NAMALWA (cell line): ENCODE results near the gene WNT9A.
"Not testable (repeated sequence)": the region's sequence is repeated elsewhere in the genome, so short reads cannot be mapped to it uniquely, and the experiment has no call there.

Experiments
- DNase-seq: peaks from one replicate; pipeline ENCODE4 v3.0.0-alpha.2; 2015; ENCODE audit warnings: low spot score

The WNT9A gene

DNA sequence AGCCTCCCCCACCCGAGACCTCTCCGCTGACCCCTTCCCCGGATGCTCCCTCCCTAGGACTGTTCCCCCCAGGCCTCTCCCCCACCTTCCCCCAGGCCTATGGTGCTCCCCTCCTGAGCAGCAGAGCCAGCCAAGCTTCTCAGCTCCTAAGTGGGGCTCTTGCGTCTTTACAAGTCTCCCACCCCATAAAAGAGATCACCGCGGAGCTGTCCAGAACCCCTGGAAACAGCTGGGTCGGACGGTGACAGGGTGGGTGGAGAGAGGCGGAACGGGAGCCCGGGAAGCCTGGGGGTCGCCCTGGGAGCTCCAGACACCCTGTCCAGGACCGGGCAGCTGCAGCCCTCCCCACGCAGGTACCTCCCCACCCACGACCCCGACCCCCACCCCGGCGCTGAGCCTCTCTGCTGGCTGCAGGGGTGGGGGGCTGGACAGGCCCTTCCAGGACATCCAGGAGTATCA lies 61.2 kb downstream of the WNT9A start:
- DNase-seq = no peak

DNA sequence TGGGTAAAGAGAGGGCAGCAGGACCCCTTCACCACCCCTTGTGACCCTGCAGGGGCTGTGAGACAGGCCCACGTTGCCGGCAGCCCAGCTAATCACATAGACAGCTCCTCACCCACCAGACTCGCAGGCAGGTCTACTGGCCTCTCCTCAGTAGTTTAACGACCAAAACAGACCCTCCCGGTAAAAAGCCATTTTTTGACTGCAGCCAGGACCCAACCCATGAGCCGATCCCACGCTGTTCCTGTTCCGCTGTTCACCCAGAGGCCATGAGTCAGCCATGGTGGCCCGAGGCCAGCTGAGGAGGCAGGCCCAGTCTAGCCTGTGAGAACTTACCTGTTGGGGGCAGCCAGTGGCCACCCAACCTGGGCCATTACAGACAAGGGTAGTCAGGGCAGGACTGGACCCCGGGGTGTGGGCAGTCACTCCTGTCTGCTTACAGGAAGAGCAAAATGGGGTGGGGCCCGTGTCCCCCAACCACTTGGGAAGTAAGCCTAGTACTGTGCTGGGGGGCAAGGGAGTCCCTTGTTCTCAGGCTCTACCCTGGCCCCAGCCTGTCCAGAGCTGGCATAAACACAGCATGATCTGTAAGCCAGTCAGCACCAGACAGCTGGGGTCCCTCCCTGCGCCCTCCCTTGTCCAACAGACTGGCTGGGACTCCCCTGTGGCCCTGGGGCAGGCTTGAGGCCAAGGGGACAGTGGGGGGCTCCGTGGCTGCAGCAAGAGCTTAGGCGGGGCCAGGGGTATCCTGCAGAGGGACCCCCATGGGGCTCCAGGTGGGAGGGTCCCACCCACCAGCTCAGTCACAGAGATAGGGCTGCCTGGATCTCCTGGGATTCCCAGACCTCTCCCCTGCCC lies 61.9 kb downstream of the WNT9A start:
- no peak for DNase-seq

DNA sequence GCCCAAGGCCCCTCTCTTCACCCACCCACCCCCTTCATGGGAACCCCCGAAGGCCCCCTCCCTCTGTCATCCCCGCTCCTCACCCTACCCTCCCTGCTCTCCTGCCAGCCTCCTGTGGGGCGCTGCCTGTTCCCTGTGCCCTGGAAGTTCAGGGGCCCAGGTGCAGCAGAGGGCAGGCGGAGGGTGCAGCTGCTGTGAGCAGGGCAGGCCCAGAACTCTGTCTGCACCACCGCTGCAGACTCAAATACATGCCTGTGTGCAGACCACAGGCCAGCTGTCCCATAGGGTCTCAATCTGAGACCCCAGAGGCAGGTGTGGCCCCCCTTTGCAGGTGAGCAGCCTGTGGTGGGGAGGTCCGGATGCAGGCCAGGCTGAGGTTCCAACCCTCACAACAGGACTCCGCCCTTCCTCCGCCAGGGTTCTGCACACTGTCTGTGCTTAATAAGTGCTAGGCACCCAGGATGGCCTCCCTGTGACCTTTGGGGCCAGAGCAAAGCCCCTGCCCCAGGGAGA lies 62.5 kb downstream of the WNT9A start:
- DNase-seq = no peak

DNA sequence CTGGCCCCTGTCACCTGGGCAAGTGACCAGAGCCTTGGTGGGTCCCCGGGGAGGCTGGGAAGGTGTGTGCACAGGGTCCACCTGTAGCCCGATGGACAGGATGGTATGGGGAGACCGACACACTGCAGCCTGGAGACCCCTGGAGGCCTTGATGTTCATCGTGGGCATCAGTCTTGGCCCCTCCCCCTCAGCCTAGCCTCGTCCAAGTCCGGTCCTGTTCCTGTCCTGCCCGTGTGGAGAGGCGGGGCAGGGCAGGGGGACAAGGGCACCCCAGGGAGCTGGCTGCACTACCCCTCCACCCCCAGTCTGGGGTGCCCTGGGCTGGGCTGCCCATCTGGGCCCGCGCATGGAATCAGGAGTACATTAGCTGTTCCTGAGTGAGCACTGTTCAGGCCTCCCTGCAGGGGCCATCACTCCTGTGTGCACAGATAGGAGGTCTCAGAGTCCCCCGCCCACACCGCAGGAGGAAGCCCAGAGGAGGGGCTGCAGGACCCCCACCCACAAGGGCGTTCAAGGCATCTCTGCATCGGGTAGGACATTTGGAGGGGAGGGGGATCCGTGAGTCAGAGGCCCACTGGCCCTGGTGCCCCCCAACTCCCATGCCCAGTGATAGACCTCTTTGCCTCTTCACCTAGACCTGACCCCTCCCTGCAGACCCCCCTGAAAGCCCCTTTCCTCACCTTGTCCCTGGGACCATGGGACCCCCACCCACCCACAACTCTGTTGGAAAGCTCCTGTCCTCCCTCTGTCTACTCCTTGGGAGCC lies 63.2 kb downstream of the WNT9A start:
- no peak for DNase-seq

DNA sequence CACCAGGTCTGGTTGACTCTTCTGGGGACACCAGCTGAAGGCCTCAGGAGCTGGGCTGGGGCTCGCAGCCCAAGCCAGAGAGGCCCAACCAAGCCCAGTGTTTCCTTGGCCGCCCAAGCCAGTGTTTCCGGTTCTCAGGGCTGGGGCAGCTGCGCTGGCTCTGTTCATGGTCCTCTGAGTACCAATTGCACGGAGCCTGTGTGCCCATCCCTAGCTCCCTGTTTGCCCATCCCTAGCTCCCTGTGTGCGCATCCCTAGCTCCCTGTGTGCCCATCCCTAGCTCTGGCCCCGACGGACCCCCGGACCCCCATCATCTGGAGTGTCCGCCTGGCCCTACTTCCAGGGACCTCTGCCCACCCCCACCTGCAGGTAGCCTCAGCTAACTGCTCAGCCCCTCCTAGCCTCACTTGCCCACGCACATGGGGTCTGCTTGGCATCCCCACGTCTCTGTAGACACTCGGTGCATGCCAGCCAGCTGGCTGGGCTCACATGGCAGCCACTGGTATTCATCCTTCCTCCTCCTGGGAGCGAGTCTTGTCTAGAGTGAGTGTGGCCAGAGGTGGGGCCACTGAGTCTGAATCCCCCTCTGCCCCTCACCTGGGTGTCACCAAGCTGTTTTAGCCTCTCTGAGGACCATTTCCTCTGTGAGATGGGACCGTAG lies 64.0 kb downstream of the WNT9A start:
- no peak for DNase-seq

DNA sequence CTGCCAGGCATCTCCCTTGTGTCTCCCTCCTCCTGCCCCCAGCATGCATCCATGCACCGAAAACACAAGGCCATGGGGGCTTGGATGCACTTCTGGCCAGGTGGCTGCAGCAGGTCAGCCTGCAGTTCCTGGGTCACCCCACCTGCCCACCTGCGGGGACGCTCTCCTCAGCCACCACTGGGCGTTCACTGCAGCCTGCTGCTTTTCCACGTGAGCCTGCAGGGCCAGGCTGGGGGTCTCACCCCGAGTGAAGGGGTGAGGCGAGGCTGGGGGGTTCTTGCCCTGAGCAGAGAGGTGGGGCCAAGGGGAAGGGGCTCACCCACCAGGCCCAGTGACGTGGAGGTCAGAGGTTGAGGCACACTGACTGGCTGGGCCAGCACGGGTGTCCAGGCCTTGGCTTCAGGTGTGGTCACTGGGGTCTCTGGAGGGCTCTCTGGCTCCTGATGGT lies 64.6 kb downstream of the WNT9A start:
- DNase-seq = no peak

DNA sequence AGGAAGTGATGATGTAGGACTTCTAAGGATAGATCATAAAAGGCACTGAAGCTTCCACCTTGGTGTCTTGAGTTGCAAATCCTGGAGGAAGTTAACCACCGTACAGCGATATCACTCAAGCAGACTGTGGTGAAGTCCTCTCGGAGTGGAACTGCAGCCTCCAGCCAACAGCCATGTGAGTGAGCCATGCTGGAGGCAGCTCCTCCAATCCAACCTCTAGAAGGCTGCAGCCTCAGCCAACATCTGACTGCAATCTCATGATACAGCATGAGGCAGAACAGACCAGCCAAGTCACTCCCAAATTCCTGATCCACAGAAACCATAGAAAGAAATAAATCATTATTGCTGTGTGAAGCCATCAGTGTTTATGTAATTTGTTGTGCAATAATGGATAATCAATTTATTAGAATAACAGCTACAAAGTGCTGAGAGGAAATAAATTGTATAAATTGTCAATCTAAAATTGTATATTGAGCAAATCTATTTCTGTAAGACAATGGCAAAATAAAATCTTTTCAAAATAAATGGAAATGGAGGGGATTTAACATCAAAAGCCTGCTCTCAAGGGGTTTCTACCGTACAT lies 67.3 kb downstream of the WNT9A start:
- DNase-seq = no peak

DNA sequence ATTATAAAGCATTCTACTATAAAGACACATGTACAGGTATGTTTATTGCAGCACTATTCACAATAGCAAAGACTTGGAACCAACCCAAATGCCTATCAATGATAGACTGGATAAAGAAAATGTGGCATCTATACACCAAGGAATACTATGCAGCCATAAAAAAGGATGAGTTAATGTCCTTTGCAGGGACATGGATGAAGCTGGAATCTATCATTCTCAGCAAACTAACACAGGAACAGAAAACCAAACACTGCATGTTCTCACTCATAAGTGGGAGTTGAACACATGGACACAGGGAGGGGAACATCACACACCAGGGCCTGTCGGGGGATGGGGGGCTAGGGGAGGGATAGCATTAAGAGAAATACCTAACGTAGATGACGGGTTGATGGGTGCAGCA lies 69.9 kb downstream of the WNT9A start:
- not testable (repeated sequence) for DNase-seq

DNA sequence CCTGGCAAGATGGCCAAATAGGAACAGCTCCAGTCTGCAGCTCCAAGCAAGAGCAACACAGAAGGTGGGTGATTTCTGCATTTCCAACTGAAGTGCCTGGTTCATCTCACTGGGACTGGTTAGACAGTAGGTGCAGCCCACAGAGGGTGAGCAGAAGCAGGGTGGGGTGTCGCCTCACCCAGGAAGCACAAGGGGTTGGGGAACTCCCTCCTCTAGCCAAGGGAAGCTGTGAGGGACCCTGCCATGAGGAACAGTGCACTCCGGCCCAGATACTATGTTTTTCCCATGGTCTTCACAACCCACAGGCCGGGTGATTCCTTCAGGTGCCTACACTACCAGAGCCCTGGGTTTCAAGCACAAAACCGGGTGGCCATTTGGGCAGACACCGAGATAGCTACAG lies 75.8 kb downstream of the WNT9A start:
- not testable (repeated sequence) for DNase-seq

DNA sequence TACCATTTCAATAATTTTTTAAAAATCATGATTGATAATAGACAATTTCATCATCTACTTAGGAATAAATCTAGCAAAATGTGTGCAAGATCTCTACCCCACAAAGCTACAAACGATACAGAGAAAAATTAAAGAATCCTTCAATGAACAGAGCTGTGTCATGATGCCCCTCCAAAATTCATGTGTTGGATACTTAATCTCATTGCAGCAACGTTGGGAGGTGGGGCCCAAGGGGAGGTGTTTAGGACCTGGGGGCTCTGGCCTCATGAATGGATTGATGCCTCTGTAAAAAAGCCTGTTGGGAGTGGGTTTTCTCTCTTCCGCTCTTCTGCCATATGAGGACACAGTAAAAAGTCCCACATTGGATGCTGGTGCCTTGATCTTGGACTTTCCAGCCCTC lies 77.4 kb downstream of the WNT9A start:
- no peak for DNase-seq

DNA sequence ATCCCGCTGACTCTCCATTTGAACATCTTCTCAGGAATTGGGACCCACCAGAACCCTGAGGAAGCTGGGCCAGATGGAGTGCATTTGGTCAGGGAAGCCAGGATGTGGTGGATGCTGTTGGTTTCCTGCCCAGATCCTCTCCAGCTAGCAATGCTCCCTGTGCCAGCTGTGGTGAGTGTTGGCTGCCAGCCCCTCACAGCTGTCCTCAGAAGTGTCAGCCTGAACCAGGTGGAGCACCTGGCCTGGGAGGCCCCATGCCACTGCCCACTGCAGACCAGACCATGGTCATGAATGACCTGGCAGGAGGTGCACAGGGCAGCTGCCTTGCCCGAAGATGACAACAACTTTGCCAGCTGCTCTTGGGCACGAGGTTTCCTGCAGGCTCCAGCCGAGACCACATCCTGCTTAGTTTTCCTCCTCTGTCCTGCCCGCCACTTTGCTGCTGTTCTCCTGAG lies 77.9 kb downstream of the WNT9A start:
- no peak for DNase-seq

DNA sequence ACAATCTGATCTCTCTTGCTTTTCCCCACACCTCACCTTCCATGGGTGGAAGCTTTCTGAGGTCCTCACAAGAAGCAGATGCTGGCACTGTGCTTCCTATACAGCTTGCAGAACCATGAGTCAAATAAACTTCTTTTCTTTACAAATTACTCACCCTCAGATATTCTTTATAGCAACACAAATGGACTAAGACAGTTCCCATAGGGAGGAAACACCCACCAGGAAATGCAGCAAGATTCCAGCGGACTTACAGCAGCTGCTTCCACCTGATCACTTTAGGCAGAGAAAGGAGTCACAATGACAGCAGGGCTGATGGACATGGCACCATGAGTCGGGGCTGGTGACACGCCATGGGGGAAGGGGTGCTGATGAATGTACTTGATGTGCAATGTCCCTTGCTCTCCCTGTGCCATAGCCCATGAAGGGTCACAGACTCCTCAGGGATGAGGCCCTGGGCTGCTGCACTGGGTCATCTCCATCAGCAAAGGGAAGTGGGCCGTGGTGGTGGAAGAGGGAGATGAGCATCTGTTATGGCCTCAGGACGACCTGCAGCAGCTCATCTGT lies 78.4 kb downstream of the WNT9A start:
- DNase-seq = no peak
